Measurements from ENCODE around the gene GLI3.

- TF ChIP-seq CTCF (IDR thresholded peaks at IDR 0.05; ENCODE audit: insufficient read depth, low read depth, low read length) (no peak), EZH2 (IDR thresholded peaks at IDR 0.05; ENCODE audit: insufficient read depth, low read length) (no peak)
Measured at GRCh38 chr7:42198296-42198695, 38.7 kb downstream of the GLI3 start.
